Activated naive CD8-positive, alpha-beta T cell treated with anti-CD3 and anti-CD28 coated beads for 36 hours (primary cell): ENCODE data around the gene C6orf47. TPM values are rescaled to one million over a fixed set of nuclear protein-coding genes. Genes with fewer than 3 reads are reported as not detected.

Source experiments
- DNase-seq: peaks from one replicate; pipeline ENCODE4 v3.0.0; 2021
- H3K27ac Mint-ChIP-seq: one replicate; pipeline ENCODE4 v1.8.0; 2022; ENCODE audit warnings: mild to moderate bottlenecking, moderate library complexity, mixed read lengths
- H3K27me3 Mint-ChIP-seq: one replicate; pipeline ENCODE4 v1.8.0; 2022; ENCODE audit warnings: mild to moderate bottlenecking, mixed read lengths
- H3K36me3 Mint-ChIP-seq: one replicate; pipeline ENCODE4 v1.8.0; 2021; ENCODE audit warnings: mild to moderate bottlenecking, mixed read lengths
- H3K4me1 Mint-ChIP-seq: one replicate; pipeline ENCODE4 v1.8.0; 2021; ENCODE audit warnings: mixed read lengths
- H3K4me3 Mint-ChIP-seq: one replicate; pipeline ENCODE4 v1.8.0; 2022; ENCODE audit warnings: mild to moderate bottlenecking, moderate library complexity, mixed read lengths
- H3K9me3 Mint-ChIP-seq: one replicate; pipeline ENCODE4 v1.8.0; 2022; ENCODE audit warnings: mixed read lengths
- total RNA-seq, 2 experiments: library from RNA; stranded (reverse); gene quantifications; one replicate each; pipeline ENCODE4 v1.2.3, GENCODE V29; 2021

Gene C6orf47
- total RNA-seq, 2 experiments from 2014 or later: 10.8 to 11.1 TPM

GRCh38 chr6:31636698-31637596, 23.6 kb downstream of the C6orf47 start:
- Mint-ChIP-seq H3K9me3 (no peaks in the 10 kb centered on the region), H3K27ac (peak overlapping the region; percentile 58), H3K4me3 (no peak overlapping the region), H3K4me1 (peaks cover 18% of the 10 kb centered on the region), H3K36me3 (peaks cover 14% of the 10 kb centered on the region), H3K27me3 (no peaks in the 10 kb centered on the region)
- DNase-seq: no peak

GRCh38 chr6:31634969-31635575, 25.5 kb downstream of the C6orf47 start:
- H3K9me3 Mint-ChIP-seq: no peaks in the 10 kb centered on the region
- H3K27me3 Mint-ChIP-seq: no peaks in the 10 kb centered on the region
- H3K36me3 Mint-ChIP-seq: peaks cover 25% of the 10 kb centered on the region
- no peak overlapping the region for H3K4me3 Mint-ChIP-seq
- H3K27ac Mint-ChIP-seq: peak overlapping the region; percentile 15
- peaks cover 13% of the 10 kb centered on the region for H3K4me1 Mint-ChIP-seq
- DNase-seq: no peak

GRCh38 chr6:31634131-31634530, 26.4 kb downstream of the C6orf47 start:
- no peak for DNase-seq
- H3K27ac Mint-ChIP-seq: peak overlapping the region; percentile 2
- H3K4me3 Mint-ChIP-seq: no peak overlapping the region
- H3K36me3 Mint-ChIP-seq: peaks cover 30% of the 10 kb centered on the region
- H3K9me3 Mint-ChIP-seq: no peaks in the 10 kb centered on the region
- H3K4me1 Mint-ChIP-seq: peaks cover 6% of the 10 kb centered on the region
- no peaks in the 10 kb centered on the region for H3K27me3 Mint-ChIP-seq

GRCh38 chr6:31633447-31633846, 27.1 kb downstream of the C6orf47 start:
- Mint-ChIP-seq H3K4me3 (no peak overlapping the region), H3K36me3 (peaks cover 28% of the 10 kb centered on the region), H3K4me1 (peaks cover 3% of the 10 kb centered on the region), H3K9me3 (no peaks in the 10 kb centered on the region), H3K27me3 (no peaks in the 10 kb centered on the region), H3K27ac (peak overlapping the region; percentile 34)
- DNase-seq: no peak

- no peak for DNase-seq
- Mint-ChIP-seq H3K9me3 (no peaks in the 10 kb centered on the region), H3K4me1 (peaks cover 3% of the 10 kb centered on the region), H3K27me3 (no peaks in the 10 kb centered on the region), H3K27ac (peak overlapping the region; percentile 69), H3K4me3 (no peak overlapping the region), H3K36me3 (peaks cover 33% of the 10 kb centered on the region)
These were observed 28.2 kb downstream of the C6orf47 start for GRCh38 chr6:31632279-31632946.

GRCh38 chr6:31631681-31632278, 28.8 kb downstream of the C6orf47 start:
- Mint-ChIP-seq H3K27ac (peak overlapping the region; percentile 10), H3K36me3 (peaks cover 34% of the 10 kb centered on the region)

GRCh38 chr6:31631209-31631608, 29.4 kb downstream of the C6orf47 start:
- H3K4me3 Mint-ChIP-seq: no peak overlapping the region
- no peaks in the 10 kb centered on the region for H3K9me3 Mint-ChIP-seq
- DNase-seq: no peak
- H3K27me3 Mint-ChIP-seq: no peaks in the 10 kb centered on the region
- H3K27ac Mint-ChIP-seq: peak overlapping the region; percentile 75
- H3K36me3 Mint-ChIP-seq: peaks cover 40% of the 10 kb centered on the region
- peaks cover 3% of the 10 kb centered on the region for H3K4me1 Mint-ChIP-seq

More at GRCh38 chr6:31631681-31632278, 28.8 kb downstream of the C6orf47 start:
- Mint-ChIP-seq H3K4me3 (no peak overlapping the region), H3K4me1 (peaks cover 3% of the 10 kb centered on the region), H3K9me3 (no peaks in the 10 kb centered on the region), H3K27me3 (no peaks in the 10 kb centered on the region)
- no peak for DNase-seq

- Mint-ChIP-seq H3K27me3 (no peaks in the 10 kb centered on the region), H3K9me3 (no peaks in the 10 kb centered on the region), H3K27ac (peak overlapping the region; percentile 75), H3K4me1 (peaks cover 6% of the 10 kb centered on the region), H3K36me3 (peaks cover 47% of the 10 kb centered on the region), H3K4me3 (no peak overlapping the region)
- no peak for DNase-seq
These were observed 30.2 kb downstream of the C6orf47 start for GRCh38 chr6:31630177-31630934.

- Mint-ChIP-seq H3K27ac (no peak overlapping the region), H3K4me3 (no peak overlapping the region), H3K4me1 (peaks cover 6% of the 10 kb centered on the region), H3K9me3 (no peaks in the 10 kb centered on the region), H3K27me3 (no peaks in the 10 kb centered on the region), H3K36me3 (peaks cover 55% of the 10 kb centered on the region)
- no peak for DNase-seq
These were observed 31.6 kb downstream of the C6orf47 start for GRCh38 chr6:31629014-31629413.

- Mint-ChIP-seq H3K9me3 (no peaks in the 10 kb centered on the region), H3K27me3 (no peaks in the 10 kb centered on the region), H3K27ac (peak overlapping the region; percentile 50), H3K4me3 (no peak overlapping the region), H3K4me1 (peaks cover 8% of the 10 kb centered on the region), H3K36me3 (peaks cover 62% of the 10 kb centered on the region)
- no peak for DNase-seq
These were observed 32.8 kb downstream of the C6orf47 start for GRCh38 chr6:31627690-31628287.

GRCh38 chr6:31626952-31627351, 33.6 kb downstream of the C6orf47 start:
- H3K27me3 Mint-ChIP-seq: no peaks in the 10 kb centered on the region
- H3K4me3 Mint-ChIP-seq: no peak overlapping the region
- peak overlapping the region; percentile 43 for H3K27ac Mint-ChIP-seq
- peaks cover 16% of the 10 kb centered on the region for H3K4me1 Mint-ChIP-seq
- H3K36me3 Mint-ChIP-seq: peaks cover 69% of the 10 kb centered on the region
- DNase-seq: no peak
- no peaks in the 10 kb centered on the region for H3K9me3 Mint-ChIP-seq

GRCh38 chr6:31624070-31624469, 36.5 kb downstream of the C6orf47 start:
- DNase-seq: no peak
- Mint-ChIP-seq H3K4me3 (no peak overlapping the region), H3K36me3 (peaks cover 64% of the 10 kb centered on the region), H3K9me3 (no peaks in the 10 kb centered on the region), H3K27me3 (peaks cover 4% of the 10 kb centered on the region), H3K4me1 (peaks cover 18% of the 10 kb centered on the region), H3K27ac (peak overlapping the region; percentile 17)

- peaks cover 65% of the 10 kb centered on the region for H3K36me3 Mint-ChIP-seq
- peaks cover 23% of the 10 kb centered on the region for H3K4me1 Mint-ChIP-seq
- H3K4me3 Mint-ChIP-seq: peak overlapping the region; percentile 85
- H3K27me3 Mint-ChIP-seq: peaks cover 4% of the 10 kb centered on the region
- H3K27ac Mint-ChIP-seq: peak overlapping the region; percentile 97
- DNase-seq: no peak
- H3K9me3 Mint-ChIP-seq: no peaks in the 10 kb centered on the region
These were observed 37.9 kb downstream of the C6orf47 start for GRCh38 chr6:31622684-31623091.

- Mint-ChIP-seq H3K36me3 (peaks cover 59% of the 10 kb centered on the region), H3K27ac (peak overlapping the region; percentile 97)
- no peak for DNase-seq
These were observed 38.6 kb downstream of the C6orf47 start for GRCh38 chr6:31621991-31622390.

More at GRCh38 chr6:31621991-31622390, 38.6 kb downstream of the C6orf47 start:
- no peaks in the 10 kb centered on the region for H3K9me3 Mint-ChIP-seq
- H3K4me1 Mint-ChIP-seq: peaks cover 26% of the 10 kb centered on the region
- peak overlapping the region; percentile 85 for H3K4me3 Mint-ChIP-seq
- peaks cover 4% of the 10 kb centered on the region for H3K27me3 Mint-ChIP-seq
